GM10266 (cell line): ENCODE data around the gene AUNIP.

Experiments used
- DNase-seq: peaks from one replicate; pipeline ENCODE4 v3.0.0; 2012; ENCODE audit errors: extremely low spot score
- CTCF ChIP-seq: IDR thresholded peaks from 2 replicates; pipeline ENCODE4 v1.5.1; 2012; ENCODE audit warnings: mild to moderate bottlenecking, low read depth; ENCODE audit not compliant: control insufficient read depth, insufficient read depth; ENCODE audit errors: missing control alignments

The AUNIP gene

GRCh38 chr1:25836695-25837094, 22.6 kb downstream of the AUNIP start:
- TF ChIP-seq CTCF: no peak

GRCh38 chr1:25834894-25835293, 24.4 kb downstream of the AUNIP start:
- DNase-seq: no peak
- no peak for TF ChIP-seq CTCF

More at GRCh38 chr1:25836695-25837094, 22.6 kb downstream of the AUNIP start:
- DNase-seq: no peak

- no peak for TF ChIP-seq CTCF
- DNase-seq: no peak
Observed at GRCh38 chr1:25833158-25833557, 26.1 kb downstream of the AUNIP start.

GRCh38 chr1:25832336-25833037, 26.8 kb downstream of the AUNIP start:
- no peak for TF ChIP-seq CTCF
- DNase-seq: no peak

GRCh38 chr1:25831569-25832196, 27.6 kb downstream of the AUNIP start:
- no peak for DNase-seq
- no peak for TF ChIP-seq CTCF

GRCh38 chr1:25829046-25829445, 30.2 kb downstream of the AUNIP start:
- TF ChIP-seq CTCF: no peak
- no peak for DNase-seq

GRCh38 chr1:25828491-25828890, 30.8 kb downstream of the AUNIP start:
- no peak for DNase-seq
- no peak for TF ChIP-seq CTCF
